GM21360 (cell line): ENCODE data around the gene TYK2.
A peak's percentile ranks its signal among the peaks of the same experiment; 100 is the strongest.

ENCODE experiments used
- ATAC-seq: cut with Tn5 transposase; IDR thresholded peaks from one replicate; pipeline ENCODE4 v1.9.1; 2021; ENCODE audit warnings: mild to moderate bottlenecking, moderate library complexity; ENCODE audit not compliant: unreplicated experiment

TYK2 gene

GRCh38 chr19:10335352-10335985, 44.9 kb downstream of the TYK2 start:
- no peak for ATAC-seq

GRCh38 chr19:10334588-10335351, 45.6 kb downstream of the TYK2 start:
- ATAC-seq = no peak

GRCh38 chr19:10333758-10334587, 46.4 kb downstream of the TYK2 start:
- no peak for ATAC-seq

- ATAC-seq = peak; percentile 83
Measured at GRCh38 chr19:10332965-10333757, 47.2 kb downstream of the TYK2 start, which contains the start of gene RAVER1. Gene RAVER1, minus strand, starts transcription at chr19:10333529. Its CDS starts 22 bp downstream, at chr19:10333507.

GRCh38 chr19:10332158-10332964, 48.0 kb downstream of the TYK2 start:
- no peak for ATAC-seq

GRCh38 chr19:10329555-10329954, 50.8 kb downstream of the TYK2 start:
- ATAC-seq = no peak

GRCh38 chr19:10328558-10329429, 51.6 kb downstream of the TYK2 start:
- ATAC-seq = no peak

GRCh38 chr19:10327793-10328192, 52.6 kb downstream of the TYK2 start:
- no peak for ATAC-seq

GRCh38 chr19:10325732-10326131, 54.6 kb downstream of the TYK2 start:
- no peak for ATAC-seq

GRCh38 chr19:10321874-10322835, 58.2 kb downstream of the TYK2 start:
- no peak for ATAC-seq

GRCh38 chr19:10321417-10321797, 59.0 kb downstream of the TYK2 start:
- ATAC-seq = no peak

- ATAC-seq = no peak
Measured at GRCh38 chr19:10320602-10321416, 59.6 kb downstream of the TYK2 start.

GRCh38 chr19:10318807-10319682, 61.3 kb downstream of the TYK2 start:
- ATAC-seq = no peak

GRCh38 chr19:10317857-10318462, 62.4 kb downstream of the TYK2 start:
- no peak for ATAC-seq

GRCh38 chr19:10317045-10317856, 63.1 kb downstream of the TYK2 start:
- ATAC-seq = no peak
